ENCODE data around the gene RPL38.
A peak's percentile ranks its signal among the peaks of the same experiment; 100 is the strongest.

RPL38 gene

DNA sequence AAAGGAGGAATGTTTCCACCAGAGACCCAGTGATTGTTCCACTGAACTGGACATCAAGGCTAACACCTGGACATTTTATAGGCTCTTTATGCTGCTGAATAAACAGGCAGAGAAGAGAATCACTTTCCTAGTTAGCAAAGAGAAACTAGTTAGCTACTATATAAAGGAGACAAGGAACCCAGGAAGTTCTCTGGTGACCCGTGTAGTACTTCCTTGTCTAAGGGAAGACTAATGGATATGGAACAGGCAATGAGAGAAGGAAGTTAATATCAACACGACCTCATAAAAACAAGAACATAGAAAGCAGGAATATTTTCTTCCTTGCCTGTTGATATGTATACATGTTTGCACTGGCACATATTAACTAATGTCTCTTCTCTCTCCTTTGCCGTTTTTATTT lies 30.8 kb upstream of the RPL38 start (continued):
- TF ChIP-seq, protein P1, sequence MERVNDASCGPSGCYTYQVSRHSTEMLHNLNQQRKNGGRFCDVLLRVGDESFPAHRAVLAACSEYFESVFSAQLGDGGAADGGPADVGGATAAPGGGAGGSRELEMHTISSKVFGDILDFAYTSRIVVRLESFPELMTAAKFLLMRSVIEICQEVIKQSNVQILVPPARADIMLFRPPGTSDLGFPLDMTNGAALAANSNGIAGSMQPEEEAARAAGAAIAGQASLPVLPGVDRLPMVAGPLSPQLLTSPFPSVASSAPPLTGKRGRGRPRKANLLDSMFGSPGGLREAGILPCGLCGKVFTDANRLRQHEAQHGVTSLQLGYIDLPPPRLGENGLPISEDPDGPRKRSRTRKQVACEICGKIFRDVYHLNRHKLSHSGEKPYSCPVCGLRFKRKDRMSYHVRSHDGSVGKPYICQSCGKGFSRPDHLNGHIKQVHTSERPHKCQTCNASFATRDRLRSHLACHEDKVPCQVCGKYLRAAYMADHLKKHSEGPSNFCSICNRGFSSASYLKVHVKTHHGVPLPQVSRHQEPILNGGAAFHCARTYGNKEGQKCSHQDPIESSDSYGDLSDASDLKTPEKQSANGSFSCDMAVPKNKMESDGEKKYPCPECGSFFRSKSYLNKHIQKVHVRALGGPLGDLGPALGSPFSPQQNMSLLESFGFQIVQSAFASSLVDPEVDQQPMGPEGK (CRISPR knock-in tag; IDR thresholded peaks at IDR 0.05; ENCODE audit: borderline replicate concordance) = no peak
- no peak for TF ChIP-seq ZFP3 (CRISPR knock-in tag; IDR thresholded peaks at IDR 0.05)
- TF ChIP-seq TOX (CRISPR knock-in tag; IDR thresholded peaks at IDR 0.05; ENCODE audit: borderline replicate concordance) = no peak
- TF ChIP-seq BACH2 (CRISPR knock-in tag; IDR thresholded peaks at IDR 0.05; ENCODE audit: borderline replicate concordance) = no peak
- TF ChIP-seq ZNF565 (CRISPR knock-in tag; conservative IDR thresholded peaks at IDR 0.05; ENCODE audit: low read depth) = no peak
- TF ChIP-seq GLIS3 (CRISPR knock-in tag; IDR thresholded peaks at IDR 0.05) = no peak
- TF ChIP-seq SNAI2 (CRISPR knock-in tag; IDR thresholded peaks at IDR 0.05) = no peak
- TF ChIP-seq ESRRG (CRISPR knock-in tag; IDR thresholded peaks at IDR 0.05) = no peak
- TF ChIP-seq, protein P2, sequence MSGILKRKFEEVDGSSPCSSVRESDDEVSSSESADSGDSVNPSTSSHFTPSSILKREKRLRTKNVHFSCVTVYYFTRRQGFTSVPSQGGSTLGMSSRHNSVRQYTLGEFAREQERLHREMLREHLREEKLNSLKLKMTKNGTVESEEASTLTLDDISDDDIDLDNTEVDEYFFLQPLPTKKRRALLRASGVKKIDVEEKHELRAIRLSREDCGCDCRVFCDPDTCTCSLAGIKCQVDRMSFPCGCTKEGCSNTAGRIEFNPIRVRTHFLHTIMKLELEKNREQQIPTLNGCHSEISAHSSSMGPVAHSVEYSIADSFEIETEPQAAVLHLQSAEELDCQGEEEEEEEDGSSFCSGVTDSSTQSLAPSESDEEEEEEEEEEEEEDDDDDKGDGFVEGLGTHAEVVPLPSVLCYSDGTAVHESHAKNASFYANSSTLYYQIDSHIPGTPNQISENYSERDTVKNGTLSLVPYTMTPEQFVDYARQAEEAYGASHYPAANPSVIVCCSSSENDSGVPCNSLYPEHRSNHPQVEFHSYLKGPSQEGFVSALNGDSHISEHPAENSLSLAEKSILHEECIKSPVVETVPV (CRISPR knock-in tag; IDR thresholded peaks at IDR 0.05) = no peak
- TF ChIP-seq ISL1 (CRISPR knock-in tag; IDR thresholded peaks at IDR 0.05) = no peak
- TF ChIP-seq ZNF70 (CRISPR knock-in tag; IDR thresholded peaks at IDR 0.05) = no peak

DNA sequence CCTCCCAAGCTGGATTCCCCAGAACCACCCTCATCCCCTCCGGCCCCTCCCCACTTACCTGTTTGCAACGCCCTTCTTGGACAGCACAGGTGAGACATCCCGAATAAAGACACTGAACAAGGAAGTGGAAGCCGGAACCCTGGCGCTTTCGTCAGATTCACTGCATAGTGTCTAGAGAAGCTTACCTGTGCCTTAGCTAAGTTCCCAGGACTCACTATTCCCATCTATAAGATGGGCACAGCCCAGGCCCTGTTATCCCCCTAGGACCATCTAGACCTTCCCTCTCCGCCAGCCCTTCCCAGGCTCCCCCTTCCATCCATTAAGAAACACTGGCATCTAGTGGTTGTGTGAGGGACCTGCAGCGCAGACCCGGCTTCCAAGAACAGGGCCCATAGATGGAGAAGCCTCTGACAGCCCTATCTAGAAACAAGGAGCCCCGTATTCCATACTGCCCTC lies 26.9 kb upstream of the RPL38 start:
- TF ChIP-seq ZNF70 (CRISPR knock-in tag; IDR thresholded peaks at IDR 0.05) (peak; percentile 45; the same call in 1 of the 2 replicates), ZNF8 (CRISPR knock-in tag; IDR thresholded peaks at IDR 0.05) (no peak), CSDC2 (CRISPR knock-in tag; IDR thresholded peaks at IDR 0.05) (no peak), ARNTL (CRISPR knock-in tag; IDR thresholded peaks at IDR 0.05; ENCODE audit: borderline replicate concordance, low read depth) (no peak)
- TF ChIP-seq, protein P3, sequence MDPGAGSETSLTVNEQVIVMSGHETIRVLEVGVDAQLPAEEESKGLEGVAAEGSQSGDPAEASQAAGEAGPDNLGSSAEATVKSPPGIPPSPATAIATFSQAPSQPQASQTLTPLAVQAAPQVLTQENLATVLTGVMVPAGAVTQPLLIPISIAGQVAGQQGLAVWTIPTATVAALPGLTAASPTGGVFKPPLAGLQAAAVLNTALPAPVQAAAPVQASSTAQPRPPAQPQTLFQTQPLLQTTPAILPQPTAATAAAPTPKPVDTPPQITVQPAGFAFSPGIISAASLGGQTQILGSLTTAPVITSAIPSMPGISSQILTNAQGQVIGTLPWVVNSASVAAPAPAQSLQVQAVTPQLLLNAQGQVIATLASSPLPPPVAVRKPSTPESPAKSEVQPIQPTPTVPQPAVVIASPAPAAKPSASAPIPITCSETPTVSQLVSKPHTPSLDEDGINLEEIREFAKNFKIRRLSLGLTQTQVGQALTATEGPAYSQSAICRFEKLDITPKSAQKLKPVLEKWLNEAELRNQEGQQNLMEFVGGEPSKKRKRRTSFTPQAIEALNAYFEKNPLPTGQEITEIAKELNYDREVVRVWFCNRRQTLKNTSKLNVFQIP (CRISPR knock-in tag; IDR thresholded peaks at IDR 0.05; ENCODE audit: borderline replicate concordance, low read depth) = no peak
- peak; percentile 96 for ATAC-seq

DNA sequence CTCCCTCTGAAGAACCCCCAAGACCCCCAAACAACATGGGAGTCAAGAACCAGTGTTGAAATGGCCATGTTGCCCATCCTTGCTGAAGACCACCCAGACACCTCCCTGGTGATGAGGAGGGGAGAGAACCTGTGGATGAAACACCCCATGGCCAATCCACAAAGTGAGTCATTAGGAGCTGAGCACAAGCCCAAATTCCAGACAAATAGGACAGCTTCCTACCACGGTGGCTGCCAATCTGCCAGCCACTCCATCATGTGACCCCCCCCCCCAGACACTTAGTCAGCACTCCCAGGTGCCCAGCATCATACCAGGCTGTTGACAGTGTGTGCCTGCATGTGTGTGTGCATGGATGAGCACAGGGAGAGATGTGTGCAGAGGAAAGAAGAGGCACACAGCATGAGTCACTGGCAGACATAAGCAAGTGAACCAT lies 26.4 kb upstream of the RPL38 start:
- TF ChIP-seq ZFP3 (CRISPR knock-in tag; IDR thresholded peaks at IDR 0.05) = no peak
- TF ChIP-seq, protein P4, sequence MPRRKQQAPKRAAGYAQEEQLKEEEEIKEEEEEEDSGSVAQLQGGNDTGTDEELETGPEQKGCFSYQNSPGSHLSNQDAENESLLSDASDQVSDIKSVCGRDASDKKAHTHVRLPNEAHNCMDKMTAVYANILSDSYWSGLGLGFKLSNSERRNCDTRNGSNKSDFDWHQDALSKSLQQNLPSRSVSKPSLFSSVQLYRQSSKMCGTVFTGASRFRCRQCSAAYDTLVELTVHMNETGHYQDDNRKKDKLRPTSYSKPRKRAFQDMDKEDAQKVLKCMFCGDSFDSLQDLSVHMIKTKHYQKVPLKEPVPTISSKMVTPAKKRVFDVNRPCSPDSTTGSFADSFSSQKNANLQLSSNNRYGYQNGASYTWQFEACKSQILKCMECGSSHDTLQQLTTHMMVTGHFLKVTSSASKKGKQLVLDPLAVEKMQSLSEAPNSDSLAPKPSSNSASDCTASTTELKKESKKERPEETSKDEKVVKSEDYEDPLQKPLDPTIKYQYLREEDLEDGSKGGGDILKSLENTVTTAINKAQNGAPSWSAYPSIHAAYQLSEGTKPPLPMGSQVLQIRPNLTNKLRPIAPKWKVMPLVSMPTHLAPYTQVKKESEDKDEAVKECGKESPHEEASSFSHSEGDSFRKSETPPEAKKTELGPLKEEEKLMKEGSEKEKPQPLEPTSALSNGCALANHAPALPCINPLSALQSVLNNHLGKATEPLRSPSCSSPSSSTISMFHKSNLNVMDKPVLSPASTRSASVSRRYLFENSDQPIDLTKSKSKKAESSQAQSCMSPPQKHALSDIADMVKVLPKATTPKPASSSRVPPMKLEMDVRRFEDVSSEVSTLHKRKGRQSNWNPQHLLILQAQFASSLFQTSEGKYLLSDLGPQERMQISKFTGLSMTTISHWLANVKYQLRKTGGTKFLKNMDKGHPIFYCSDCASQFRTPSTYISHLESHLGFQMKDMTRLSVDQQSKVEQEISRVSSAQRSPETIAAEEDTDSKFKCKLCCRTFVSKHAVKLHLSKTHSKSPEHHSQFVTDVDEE (CRISPR knock-in tag; IDR thresholded peaks at IDR 0.05) = no peak
- TF ChIP-seq OSR1 (CRISPR knock-in tag; IDR thresholded peaks at IDR 0.05) = no peak
- ATAC-seq = peak; percentile 13; the same call in 2 of the 3 replicates

DNA sequence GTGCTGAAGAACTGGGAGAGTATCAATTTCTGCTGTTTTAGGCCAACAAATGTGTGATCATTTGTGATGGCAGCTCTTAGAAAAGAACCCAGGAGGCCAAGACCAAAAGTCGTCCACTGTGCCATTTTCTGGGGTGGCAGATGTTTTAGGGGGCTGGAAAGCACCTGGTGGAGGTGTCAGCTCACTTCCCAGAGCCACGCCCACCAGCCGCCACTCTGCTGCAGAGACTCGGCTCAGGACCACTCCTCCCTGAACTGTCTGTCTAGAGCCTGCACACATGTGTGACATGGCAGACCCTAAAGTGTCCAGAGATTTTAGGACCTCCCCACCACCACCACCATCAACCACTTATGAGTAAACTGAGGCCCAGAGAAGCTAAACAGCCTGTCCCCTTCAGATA lies 23.9 kb upstream of the RPL38 start:
- ATAC-seq = no peak

DNA sequence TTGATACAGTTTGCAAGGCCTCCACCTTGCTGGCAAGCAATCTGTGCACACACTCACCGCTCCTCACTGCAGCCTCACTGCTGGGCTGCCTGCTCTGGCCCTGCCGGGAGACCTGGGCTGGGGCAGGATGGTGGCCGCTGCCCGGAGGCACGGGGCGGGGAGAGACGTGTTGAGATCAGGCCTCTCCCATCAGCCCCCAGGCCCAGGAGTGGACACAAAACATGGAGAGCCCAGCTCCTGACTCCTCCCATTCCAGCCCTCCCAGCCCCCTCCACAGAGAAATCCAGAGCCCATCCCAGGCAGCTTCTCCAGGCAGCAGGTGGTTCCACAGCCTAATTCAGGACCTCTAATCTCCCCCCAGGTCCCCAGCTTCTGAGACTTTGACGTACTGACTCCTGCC lies 23.1 kb upstream of the RPL38 start:
- TF ChIP-seq ZNF70 (CRISPR knock-in tag; IDR thresholded peaks at IDR 0.05) (no peak), ZFP30 (CRISPR knock-in tag; IDR thresholded peaks at IDR 0.05) (no peak), CSDC2 (CRISPR knock-in tag; IDR thresholded peaks at IDR 0.05) (no peak), TOX (CRISPR knock-in tag; IDR thresholded peaks at IDR 0.05; ENCODE audit: borderline replicate concordance) (no peak), BACH2 (CRISPR knock-in tag; IDR thresholded peaks at IDR 0.05; ENCODE audit: borderline replicate concordance) (no peak)
- TF ChIP-seq, protein P5, sequence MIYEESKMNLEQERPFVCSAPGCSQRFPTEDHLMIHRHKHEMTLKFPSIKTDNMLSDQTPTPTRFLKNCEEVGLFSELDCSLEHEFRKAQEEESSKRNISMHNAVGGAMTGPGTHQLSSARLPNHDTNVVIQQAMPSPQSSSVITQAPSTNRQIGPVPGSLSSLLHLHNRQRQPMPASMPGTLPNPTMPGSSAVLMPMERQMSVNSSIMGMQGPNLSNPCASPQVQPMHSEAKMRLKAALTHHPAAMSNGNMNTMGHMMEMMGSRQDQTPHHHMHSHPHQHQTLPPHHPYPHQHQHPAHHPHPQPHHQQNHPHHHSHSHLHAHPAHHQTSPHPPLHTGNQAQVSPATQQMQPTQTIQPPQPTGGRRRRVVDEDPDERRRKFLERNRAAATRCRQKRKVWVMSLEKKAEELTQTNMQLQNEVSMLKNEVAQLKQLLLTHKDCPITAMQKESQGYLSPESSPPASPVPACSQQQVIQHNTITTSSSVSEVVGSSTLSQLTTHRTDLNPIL (CRISPR knock-in tag; IDR thresholded peaks at IDR 0.05; ENCODE audit: low read depth) = no peak
- no peak for ATAC-seq

More for the DNA sequence above, 23.9 kb upstream of the RPL38 start:
- TF ChIP-seq BACH2 (CRISPR knock-in tag; IDR thresholded peaks at IDR 0.05; ENCODE audit: borderline replicate concordance) (no peak), ZFP30 (CRISPR knock-in tag; IDR thresholded peaks at IDR 0.05) (no peak)

Measured in SK-N-SH treated with all-trans-retinoic acid at 6 μM for 48 hours (cell line).